HG02588 (cell line): ENCODE results near the gene ZCCHC14.
"Not testable (repeated sequence)": the region's sequence is repeated elsewhere in the genome, so short reads cannot be mapped to it uniquely, and the experiment has no call there.

Experiments
- ATAC-seq: cut with Tn5 transposase; IDR thresholded peaks from one replicate; pipeline ENCODE4 v1.9.1; 2021; ENCODE audit warnings: mild to moderate bottlenecking, moderate library complexity; ENCODE audit not compliant: unreplicated experiment

Gene ZCCHC14

GRCh38 chr16:87497767-87498290, 5.0 kb upstream of the ZCCHC14 start:
- ATAC-seq = not testable (repeated sequence)

- ATAC-seq = not testable (repeated sequence)
These were observed 4.4 kb upstream of the ZCCHC14 start for GRCh38 chr16:87497023-87497766.

GRCh38 chr16:87496447-87496801, 3.6 kb upstream of the ZCCHC14 start:
- ATAC-seq = no peak

GRCh38 chr16:87495578-87496446, 3.0 kb upstream of the ZCCHC14 start:
- no peak for ATAC-seq

GRCh38 chr16:87493608-87494280, 920 bp upstream of the ZCCHC14 start:
- ATAC-seq = no peak

- peak; percentile 7 for ATAC-seq
These were observed 563 bp downstream of the ZCCHC14 start for GRCh38 chr16:87492291-87492630.

- no peak for ATAC-seq
These were observed 1.1 kb downstream of the ZCCHC14 start for GRCh38 chr16:87491522-87492290.

GRCh38 chr16:87490799-87491521, 1.9 kb downstream of the ZCCHC14 start:
- ATAC-seq = not testable (repeated sequence)

GRCh38 chr16:87490096-87490798, 2.6 kb downstream of the ZCCHC14 start:
- ATAC-seq = no peak

- ATAC-seq = no peak
These were observed 3.3 kb downstream of the ZCCHC14 start for GRCh38 chr16:87489434-87490045.

- not testable (repeated sequence) for ATAC-seq
These were observed 3.9 kb downstream of the ZCCHC14 start for GRCh38 chr16:87488960-87489359.

GRCh38 chr16:87487361-87487924, 5.4 kb downstream of the ZCCHC14 start:
- ATAC-seq = no peak

GRCh38 chr16:87486713-87487247, 6.0 kb downstream of the ZCCHC14 start:
- no peak for ATAC-seq

GRCh38 chr16:87486282-87486681, 6.5 kb downstream of the ZCCHC14 start:
- ATAC-seq = no peak

- ATAC-seq = not testable (repeated sequence)
These were observed 7.0 kb downstream of the ZCCHC14 start for GRCh38 chr16:87485792-87486191.

GRCh38 chr16:87484487-87485331, 8.1 kb downstream of the ZCCHC14 start:
- ATAC-seq = no peak

- ATAC-seq = no peak
These were observed 9.3 kb downstream of the ZCCHC14 start for GRCh38 chr16:87483481-87483880.
